GM12878 (cell line): ENCODE results near the gene IGF2BP2. TPM values are rescaled to one million over a fixed set of nuclear protein-coding genes. Genes with fewer than 3 reads are reported as not detected.
A peak's percentile ranks its signal among the peaks of the same experiment; 100 is the strongest.

ENCODE experiments used
- ATAC-seq: fragments of 200-7000 bp; cut with Tn5 transposase; 3 replicates; pipeline ENCODE4 v1.9.1; 2020; ENCODE audit warnings: mild to moderate bottlenecking, moderate library complexity
- Bru-seq: library from RNA; stranded (reverse); fragments of 400-500 nt; gene quantifications from one replicate; lab custom pipeline; 2021; lab: Mats Ljungman, UMichigan
- BruChase-seq, 2 experiments: library from RNA; stranded (reverse); fragments of 400-500 nt; gene quantifications; one replicate each; lab custom pipeline; 2021; lab: Mats Ljungman, UMichigan
- BruUV-seq: library from RNA; stranded (reverse); fragments of 400-500 nt; replicated peaks from 2 replicates; lab custom pipeline; 2021; lab: Mats Ljungman, UMichigan
- CTCF ChIA-PET: fragments of 300-600 bp; sonication (Branson Sonifier 250); formaldehyde crosslinking; extraction: SDS; loops from one replicate; lab custom pipeline; 2021; ENCODE audit warnings: inconsistent platforms; lab: Yijun Ruan, JAX
- POLR2A ChIA-PET: fragments of 350-600 bp; formaldehyde crosslinking; extraction: SDS; loops from one replicate; lab custom pipeline; 2021; ENCODE audit warnings: inconsistent platforms; lab: Charles Lee
- RAD21 ChIA-PET: fragments of 300-600 bp; sonication (Branson Sonifier 250); formaldehyde crosslinking; loops from one replicate; lab custom pipeline; 2023; ENCODE audit warnings: antibody characterized with exemption; ENCODE audit not compliant: unreplicated experiment; lab: Charles Lee
- SMC1A ChIA-PET: fragments of 300-600 bp; sonication (Branson Sonifier 250); formaldehyde crosslinking; loops from one replicate; lab custom pipeline; 2023; ENCODE audit not compliant: unreplicated experiment, uncharacterized antibody; lab: Charles Lee
- DNase-seq: peaks from one replicate; pipeline ENCODE4 v3.0.0-alpha.2; 2011; ENCODE audit warnings: low read depth, low spot score
- FAIRE-seq: peaks from 3 replicates; lab custom pipeline; 2011; peaks lifted over from hg19 to GRCh38; lab: Jason Lieb, UNC
- H2AFZ ChIP-seq: 2 replicates; pipeline ENCODE4 v1.6.0; 2011; ENCODE audit warnings: low read depth, low read length, control low read depth; ENCODE audit not compliant: control insufficient read depth
- H3K27ac ChIP-seq: 2 replicates; pipeline ENCODE4 v1.5.1; 2011; ENCODE audit warnings: control low read depth; ENCODE audit not compliant: control insufficient read depth, insufficient read depth
- H3K27me3 ChIP-seq, 2 experiments: replicated peaks in 1 of 2; 2 replicates each; pipeline versions ENCODE4 v1.6.0 to v1.6.1; 2011; ENCODE audit warnings: low read length in 1 of 2; ENCODE audit not compliant: control insufficient read depth in 2 of 2, insufficient read depth in 2 of 2
- H3K36me3 ChIP-seq, 2 experiments: 2 replicates each; pipeline ENCODE4 v1.5.1; 2011; ENCODE audit warnings: low read length in 1 of 2; ENCODE audit not compliant: control insufficient read depth in 2 of 2, insufficient read depth in 2 of 2
- H3K4me1 ChIP-seq: 2 replicates; pipeline ENCODE4 v1.6.1; 2011; ENCODE audit warnings: mild to moderate bottlenecking, low read length, moderate library complexity, mixed read lengths; ENCODE audit not compliant: control insufficient read depth, insufficient read depth
- H3K4me2 ChIP-seq: 2 replicates; pipeline ENCODE4 v1.6.0; 2011; ENCODE audit warnings: control low read depth; ENCODE audit not compliant: control insufficient read depth, insufficient read depth
- H3K4me3 ChIP-seq: fragments of 200-600 bp; sonication (generic); 2 replicates; pipeline ENCODE4 v1.5.1; 2016
- H3K79me2 ChIP-seq: 2 replicates; pipeline ENCODE4 v1.6.0; 2011; ENCODE audit warnings: low read length; ENCODE audit not compliant: control insufficient read depth, insufficient read depth
- H3K9ac ChIP-seq: 2 replicates; pipeline ENCODE4 v1.8.0; 2011; ENCODE audit warnings: low read length, control low read depth, mixed read lengths; ENCODE audit not compliant: control insufficient read depth, insufficient read depth
- H3K9me3 ChIP-seq: replicated peaks from 3 replicates; pipeline ENCODE4 v1.5.1; 2011; ENCODE audit warnings: mild to moderate bottlenecking, low read length; ENCODE audit not compliant: control insufficient read depth, insufficient read depth
- H4K20me1 ChIP-seq: 2 replicates; pipeline ENCODE4 v1.6.0; 2011; ENCODE audit not compliant: control insufficient read depth, insufficient read depth
- EGR1 ChIP-seq, 2 experiments: IDR thresholded peaks; 1 replicate in 1 of 2; 2 replicates in 1 of 2; pipeline ENCODE4 v1.6.1; 2011 to 2012; ENCODE audit warnings: low read depth in 2 of 2, low read length in 2 of 2, borderline replicate concordance in 1 of 2, mild to moderate bottlenecking in 1 of 2, moderate library complexity in 1 of 2
- ETV6 ChIP-seq, 2 experiments: fragments of 450-650 bp in 1 of 2; IDR thresholded peaks in 1 of 2; conservative IDR thresholded peaks in 1 of 2; 2 replicates each; pipeline ENCODE4 v1.6.1; 2014; ENCODE audit warnings: antibody characterized with exemption in 1 of 2, borderline replicate concordance in 1 of 2, low read depth in 1 of 2, mild to moderate bottlenecking in 1 of 2, moderate library complexity in 1 of 2
- FOXK2 ChIP-seq: fragments of 450-650 bp; IDR thresholded peaks from 2 replicates; pipeline ENCODE4 v1.6.1; 2017; ENCODE audit warnings: mild to moderate bottlenecking, moderate library complexity
- LARP7 ChIP-seq: fragments of 450-650 bp; IDR thresholded peaks from 2 replicates; pipeline ENCODE4 v1.6.1; 2017; ENCODE audit warnings: mild to moderate bottlenecking
- ZSCAN29 ChIP-seq: fragments of 450-650 bp; IDR thresholded peaks from 2 replicates; pipeline ENCODE4 v1.6.1; 2017; ENCODE audit warnings: mild to moderate bottlenecking, moderate library complexity
- WGBS: methylation state at CpG from one replicate; pipeline ENCODE4 v1.1.6; 2016; ENCODE audit warnings: low lambda C conversion rate; ENCODE audit not compliant: insufficient replicate concordance, insufficient coverage; ENCODE audit errors: missing lambda C conversion rate; 5-methylcytosine and 5-hydroxymethylcytosine counted together
- in situ Hi-C: fragments of 300-500 bp; cut with MboI; formaldehyde crosslinking; loops from 9 replicates; pipeline ENCODE4 v1.14.3; 2018; ENCODE audit warnings: mixed read lengths
- intact Hi-C: fragments of 100-400 bp; cut with micrococcal nuclease; formaldehyde crosslinking; loops from one replicate; pipeline ENCODE4 v1.14.2; 2022; ENCODE audit not compliant: unreplicated experiment
- long read RNA-seq, 2 experiments: library from polyadenylated mRNA; unstranded; transcript quantifications; one replicate each; pipeline ENCODE4 v2.0.0, GENCODE V29; 2019 to 2020
- polyA minus RNA-seq, 3 experiments: library from RNA; depleted of rRNA, polyadenylated mRNA; stranded (reverse); fragments of >200 nt; gene quantifications; 2 replicates each; pipeline ENCODE4 v1.2.3, GENCODE V29; 2011
- polyA plus RNA-seq, 11 experiments: library from polyadenylated mRNA; depleted of rRNA in 4 of 11; unstranded in 6 of 11; stranded (reverse) in 5 of 11; fragments of >200 nt; fragmentation: Nextera tagmentation in 4 of 11; fragmentation: Illumina TruSeq in 1 of 11; extraction: Ambion mirVana in 4 of 11; extraction: Trizol in 1 of 11; gene quantifications; 1 replicate in 1 of 11; 2 replicates in 10 of 11; pipeline versions ENCODE4 v1.2.1 to v1.2.3, GENCODE V29; 2011 to 2016; ENCODE audit warnings: inconsistent platforms in 2 of 11, missing spikeins in 2 of 11, low read depth in 1 of 11
- total RNA-seq, 4 experiments: library from RNA; depleted of rRNA in 3 of 4; stranded (reverse); fragments of >200 nt in 3 of 4; fragmentation: Illumina TruSeq in 1 of 4; extraction: Trizol in 1 of 4; gene quantifications; 2 replicates each; pipeline versions ENCODE4 v1.2.1 to v1.2.3, GENCODE V29; 2013 to 2021

Gene IGF2BP2
- total RNA-seq (2013; cell fraction: nucleolus; rRNA removed), result 0.10 and 0.91 TPM in 2 replicates
- total RNA-seq (2014; rRNA removed), result not detected in 2 replicates
- not detected in 2 replicates for total RNA-seq (2014; rRNA removed; fragmentation: Illumina TruSeq; extraction: Trizol)
- 0.21 and 0.72 TPM in 2 replicates for total RNA-seq (2021)
- not detected for polyA plus RNA-seq (2011; ENCODE audit: low read depth)
- not detected in 2 replicates for polyA plus RNA-seq (2011; rRNA removed)
- polyA plus RNA-seq (2011; cell fraction: cytosol; rRNA removed), result not detected in 2 replicates
- polyA plus RNA-seq (2011; cell fraction: nucleus; rRNA removed), result not detected in 2 replicates
- 0.20 TPM in 1 of 2 replicates, not detected in the other for polyA plus RNA-seq (2012)
- polyA plus RNA-seq (2014; fragmentation: Illumina TruSeq; extraction: Trizol), result not detected in 2 replicates
- not detected for polyA plus RNA-seq (2014; fragmentation: Nextera tagmentation; extraction: Ambion mirVana)
- polyA plus RNA-seq (2014; rRNA removed), result not detected in 2 replicates
- under 1 TPM in 1 of 2 experiments, not detected in 1; 0.25 TPM for polyA plus RNA-seq (2016; fragmentation: Nextera tagmentation; extraction: Ambion mirVana)
- polyA minus RNA-seq (2011; rRNA and poly(A)+ RNA removed), result not detected in 2 replicates
- polyA minus RNA-seq (2011; cell fraction: cytosol; rRNA and poly(A)+ RNA removed), result not detected in 2 replicates
- polyA minus RNA-seq (2011; cell fraction: nucleus; rRNA and poly(A)+ RNA removed), result not detected in 2 replicates
- Bru-seq, nascent RNA, result percentile 17 among the genes with signal in this experiment
- percentile 15 among the genes with signal in this experiment for BruChase-seq, experiment 1, labeled RNA remaining after a 6-hour chase
- percentile 15 among the genes with signal in this experiment for BruChase-seq, experiment 2, labeled RNA remaining after a 2-hour chase
- long read RNA-seq, experiment 1, result 0 reads
- long read RNA-seq, experiment 2, result 0 reads

- intact Hi-C loops (no loop called here), in situ Hi-C loops (no loop called here)
- FAIRE-seq, result no peak
- ChIA-PET POLR2A (no interaction called here), SMC1A (no interaction called here), CTCF (no interaction called here), RAD21 (no interaction called here)
- Histone ChIP-seq H3K4me3 (peak within 1 kb of the TSS; percentile 47; the same call in 1 of the 2 replicates), H2AFZ (peak within 1 kb of the TSS; percentile 45), H3K9ac (no peak within 1 kb of the TSS), H3K9me3 (no peaks in the 10 kb centered on the region), H3K27me3 (peaks cover 8 to 20% of the 10 kb centered on the region in 2 experiments), H3K4me2 (peak within 1 kb of the TSS; percentile 77; the same call in 1 of the 2 replicates), H4K20me1 (no peaks in the 10 kb centered on the region), H3K79me2 (no peaks in the 10 kb centered on the region), H3K36me3 (no peaks in the 10 kb centered on the region), H3K27ac (no peak within 1 kb of the TSS), H3K4me1 (no peaks in the 10 kb centered on the region)
- WGBS, result 1% methylated on average over 26 of the region's 96 CpGs
- BruUV-seq, result no TSS peak
- DNase-seq, result no peak
- ATAC-seq, result peak; percentile 89
- TF ChIP-seq ZSCAN29 (no peak), ETV6 (conservative IDR thresholded peaks at IDR 0.05 in 1 of 2, IDR thresholded peaks at IDR 0.05 in 1 of 2; ENCODE audit: borderline replicate concordance in 1 of 2, low read depth in 1 of 2) (no peak), LARP7 (no peak), FOXK2 (no peak), EGR1 (IDR thresholded peaks at IDR 0.05; ENCODE audit: borderline replicate concordance in 1 of 2, low read depth in 2 of 2, low read length in 2 of 2) (peak in 1 of 2 experiments; percentile 5; a peak in 1 of 3 replicates)
Measured at GRCh38 chr3:185825006-185825638, at the start of gene IGF2BP2. TSS of gene IGF2BP2 (minus strand) at chr3:185825042. CDS start at chr3:185824960, 82 bp downstream.
